Epithelial cell of esophagus (primary cell): ENCODE measurements around the gene LSMEM2.
A peak's percentile ranks its signal among the peaks of the same experiment; 100 is the strongest.

Source experiments
- DNase-seq: peaks from one replicate; pipeline ENCODE4 v3.0.0; 2010; ENCODE audit warnings: low read depth
- H3K4me3 ChIP-seq: 2 replicates; pipeline ENCODE4 v1.5.1; 2011; ENCODE audit warnings: mild to moderate bottlenecking, low read length, control low read depth
- CTCF ChIP-seq: IDR thresholded peaks from 2 replicates; pipeline ENCODE4 v1.5.1; 2011; ENCODE audit warnings: low read depth, mild to moderate bottlenecking, low read length, control low read depth, inconsistent platforms; ENCODE audit not compliant: insufficient read depth; ENCODE audit errors: missing control alignments

The LSMEM2 gene

GRCh38 chr3:50325113-50325480 lies 46.2 kb downstream of the LSMEM2 start:
- no peak for DNase-seq
- no peak for TF ChIP-seq CTCF
- H3K4me3 ChIP-seq: no peak overlapping the region

GRCh38 chr3:50325497-50326181 lies 46.8 kb downstream of the LSMEM2 start:
- no peak overlapping the region for H3K4me3 ChIP-seq
- no peak for DNase-seq
- TF ChIP-seq CTCF: no peak

- TF ChIP-seq CTCF: no peak
- no peak for DNase-seq
- H3K4me3 ChIP-seq: no peak overlapping the region
Observed at GRCh38 chr3:50326182-50326541, 47.3 kb downstream of the LSMEM2 start.

- H3K4me3 ChIP-seq: peak overlapping the region; percentile 78
- DNase-seq: no peak
- no peak for TF ChIP-seq CTCF
Observed at GRCh38 chr3:50327129-50327528, 48.2 kb downstream of the LSMEM2 start.

GRCh38 chr3:50327943-50328691 lies 49.2 kb downstream of the LSMEM2 start, which contains the start of gene TUSC2:
Gene TUSC2, minus strand, starts transcription at chr3:50328223. Its CDS starts 124 bp downstream, at chr3:50328099.
- peak within 1 kb of the TSS; percentile 78 for H3K4me3 ChIP-seq
- peak; percentile 99 for DNase-seq
- TF ChIP-seq CTCF: no peak

- H3K4me3 ChIP-seq: no peak overlapping the region
- no peak for TF ChIP-seq CTCF
- DNase-seq: no peak
Observed at GRCh38 chr3:50330330-50330729, 51.4 kb downstream of the LSMEM2 start.
